ENCODE results near the gene MAPK12. TPM values are rescaled to one million over a fixed set of nuclear protein-coding genes. Genes with fewer than 3 reads are reported as not detected.
"Not testable (repeated sequence)": the region's sequence is repeated elsewhere in the genome, so short reads cannot be mapped to it uniquely, and the experiment has no call there.

MAPK12 gene
- total RNA-seq, 1 experiment from 2014 or later = 54.4 TPM

DNA sequence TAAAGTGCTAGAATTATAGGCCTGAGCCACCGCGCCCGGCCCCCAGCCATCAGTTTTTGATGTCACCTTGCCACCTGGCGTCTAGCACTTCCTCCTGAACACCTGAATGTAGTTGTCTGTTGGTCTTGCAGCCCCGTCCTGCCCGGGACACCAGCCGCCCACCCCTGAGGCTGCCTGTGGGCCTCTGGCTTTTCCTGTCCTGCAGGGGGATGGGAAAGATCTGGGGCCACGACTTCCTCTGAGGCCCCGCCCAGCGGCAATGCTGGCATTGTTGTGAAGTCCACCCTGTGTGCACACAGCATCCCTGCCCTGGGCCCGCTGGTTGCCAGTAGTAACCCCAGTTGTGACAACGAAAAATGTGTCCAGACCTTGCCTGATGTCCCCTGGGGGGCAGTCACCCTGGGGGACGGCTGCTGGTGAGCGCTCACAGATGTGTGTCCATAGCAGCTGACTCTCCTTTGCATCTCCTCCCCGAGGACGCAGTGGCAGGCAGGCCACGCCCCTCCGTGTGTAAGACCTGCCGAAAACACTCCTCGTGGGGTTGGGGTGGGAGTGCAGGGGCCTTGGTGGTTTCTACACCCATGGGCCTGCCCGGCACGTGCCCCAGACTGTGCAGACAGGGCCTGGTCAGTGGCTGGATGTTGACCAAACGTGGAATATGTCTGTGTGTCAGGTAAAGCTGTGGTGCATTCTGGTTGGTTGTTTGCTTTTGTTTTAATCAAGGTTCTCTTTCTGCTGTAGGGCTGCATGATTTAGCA is 53.9 kb downstream of the MAPK12 start:
- DNase-seq = no peak

DNA sequence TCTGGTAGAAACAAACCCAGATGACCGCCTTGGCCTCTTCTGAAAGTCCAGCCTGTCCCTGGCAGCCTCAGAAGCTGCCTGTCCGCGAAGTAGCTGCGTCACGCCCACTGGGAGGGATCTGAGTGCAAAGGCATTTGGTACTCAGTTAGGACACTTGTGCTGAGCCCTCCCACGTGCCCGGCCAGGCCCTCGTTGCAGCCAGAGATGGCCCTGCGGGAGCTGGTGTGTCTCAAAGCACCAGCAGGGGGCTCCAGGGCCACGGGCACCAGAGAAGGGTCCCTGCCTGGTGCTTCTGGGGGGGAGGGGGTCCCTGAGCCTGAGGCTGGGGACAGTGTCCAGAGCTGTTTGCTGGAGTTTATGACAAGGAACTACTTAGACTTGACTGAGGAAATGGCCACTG is 54.9 kb downstream of the MAPK12 start:
- no peak for DNase-seq
- Histone ChIP-seq H3K27me3 (no peaks in the 10 kb centered on the region), H3K4me3 (no peak overlapping the region), H3K9me3 (no peaks in the 10 kb centered on the region), H3K36me3 (peaks cover 58% of the 10 kb centered on the region)

More for the DNA sequence above, 53.9 kb downstream of the MAPK12 start:
- Histone ChIP-seq H3K27me3 (no peaks in the 10 kb centered on the region), H3K36me3 (peaks cover 61% of the 10 kb centered on the region), H3K9me3 (no peaks in the 10 kb centered on the region), H3K4me3 (no peak overlapping the region)

DNA sequence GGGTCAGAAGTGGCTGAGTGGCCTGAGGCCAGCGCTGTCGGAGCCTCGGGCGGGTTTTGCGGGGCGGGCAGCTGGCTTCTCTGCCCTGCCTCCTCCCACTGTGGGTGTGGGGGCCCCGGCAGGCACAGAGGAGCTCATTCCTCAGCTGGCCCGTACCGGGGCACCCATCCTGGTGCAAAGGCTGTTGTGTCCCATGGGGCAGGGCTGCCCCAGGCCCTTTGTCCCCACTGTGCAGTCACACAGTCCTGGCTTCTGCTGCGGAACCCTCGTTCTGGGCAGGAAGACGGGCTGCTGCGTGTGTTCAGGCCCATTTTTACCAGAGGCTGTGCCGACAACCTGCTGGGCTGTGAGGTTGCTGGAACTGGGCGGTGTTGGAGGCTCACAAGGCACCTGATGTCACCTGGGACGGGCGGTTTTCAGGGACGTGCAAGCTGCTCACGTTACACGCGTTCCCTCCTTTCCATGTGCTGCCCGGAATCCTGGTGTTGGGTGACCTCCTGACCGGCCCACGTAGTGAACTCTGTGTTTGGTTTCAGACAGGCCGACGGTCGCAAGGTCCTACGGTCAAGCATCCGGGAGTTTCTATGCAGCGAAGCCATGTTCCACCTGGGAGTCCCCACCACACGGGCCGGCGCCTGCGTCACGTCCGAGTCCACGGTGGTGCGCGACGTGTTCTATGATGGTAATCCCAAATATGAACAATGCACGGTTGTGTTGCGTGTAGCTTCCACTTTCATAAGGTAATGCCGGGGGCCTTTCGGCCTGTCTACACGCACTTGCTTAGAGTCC is 55.5 kb downstream of the MAPK12 start:
- DNase-seq = no peak
- H3K27me3 ChIP-seq = no peaks in the 10 kb centered on the region

DNA sequence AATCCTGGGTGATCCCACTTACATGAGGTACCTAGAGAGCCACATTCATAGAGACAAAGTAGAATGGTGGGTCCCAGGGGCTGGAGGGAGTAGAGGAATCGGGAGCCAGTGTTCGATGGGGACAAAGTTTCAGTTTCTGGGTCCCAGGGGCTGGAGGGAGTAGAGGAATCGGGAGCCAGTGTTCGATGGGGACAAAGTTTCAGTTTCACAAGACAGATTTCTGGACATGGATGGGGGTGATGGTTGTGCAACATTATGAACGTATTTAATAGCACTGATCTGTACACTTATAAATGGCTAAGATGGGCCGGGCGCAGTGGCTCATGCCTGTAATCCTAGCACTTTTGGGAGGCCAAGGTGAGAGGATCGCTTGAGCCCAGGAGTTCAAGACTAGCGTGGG is 56.5 kb downstream of the MAPK12 start:
- not testable (repeated sequence) for H3K9me3 ChIP-seq, H3K4me3 ChIP-seq, DNase-seq, H3K27me3 ChIP-seq
- H3K36me3 ChIP-seq = peaks cover 46% of the 10 kb centered on the region

More for the DNA sequence above, 55.5 kb downstream of the MAPK12 start:
- Histone ChIP-seq H3K4me3 (no peak overlapping the region), H3K36me3 (peaks cover 54% of the 10 kb centered on the region), H3K9me3 (no peaks in the 10 kb centered on the region)

DNA sequence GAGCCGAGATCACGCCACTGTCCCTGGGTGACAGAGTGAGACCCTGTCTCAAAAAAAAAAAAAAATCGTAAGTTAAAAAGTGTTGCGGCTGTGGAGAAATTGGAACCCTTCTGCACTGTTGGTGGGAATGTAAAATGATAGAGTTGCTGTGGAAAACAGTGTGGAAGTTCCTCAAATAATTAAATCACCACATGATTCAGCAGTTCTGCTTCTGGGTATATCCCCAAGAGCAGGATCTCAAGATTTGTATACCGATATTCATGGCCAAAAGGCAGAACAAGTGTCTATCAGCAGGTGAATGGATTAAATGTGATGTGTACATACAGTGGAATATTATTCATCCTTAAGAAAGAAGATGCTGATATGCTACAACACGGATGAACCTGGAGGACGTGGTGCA is 56.9 kb downstream of the MAPK12 start:
- no peak for DNase-seq
- H3K9me3 ChIP-seq = no peaks in the 10 kb centered on the region
- H3K4me3 ChIP-seq = no peak overlapping the region
- peaks cover 46% of the 10 kb centered on the region for H3K36me3 ChIP-seq
- H3K27me3 ChIP-seq = no peaks in the 10 kb centered on the region

DNA sequence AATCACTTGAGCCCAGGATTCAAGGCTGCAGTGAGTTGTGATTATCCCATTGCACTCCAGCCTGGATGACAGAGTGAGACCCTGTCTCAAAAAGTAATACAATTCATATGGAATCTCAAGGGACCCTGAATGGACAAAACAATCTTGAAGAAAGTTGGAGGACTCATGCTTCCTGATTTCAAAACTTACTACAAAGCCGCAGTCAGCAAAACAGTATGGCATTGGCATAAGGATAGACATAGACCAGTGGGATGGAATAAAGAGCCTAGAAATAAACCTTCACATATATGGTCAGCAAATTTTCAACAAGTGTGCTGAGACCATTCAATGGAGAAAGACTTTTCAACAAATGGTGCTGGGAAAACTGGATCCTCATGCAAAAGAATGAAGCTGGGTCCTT is 58.2 kb downstream of the MAPK12 start:
- Histone ChIP-seq H3K36me3 (peaks cover 46% of the 10 kb centered on the region), H3K27me3 (no peaks in the 10 kb centered on the region), H3K4me3 (no peak overlapping the region), H3K9me3 (no peaks in the 10 kb centered on the region)
- DNase-seq = no peak

Other genes with a start within 250 kb of the MAPK12 start
- not detected in 2 replicates for gene IL17REL, start 248.9 kb downstream of the MAPK12 start, total RNA-seq (2014; rRNA removed; shearing (Covaris generic); ENCODE audit: low replicate concordance)
- gene TTLL8, start 203.4 kb downstream of the MAPK12 start, total RNA-seq (2014; rRNA removed; shearing (Covaris generic); ENCODE audit: low replicate concordance) = not detected in 2 replicates
- not detected in 2 replicates for gene MLC1, start 176.3 kb downstream of the MAPK12 start, total RNA-seq (2014; rRNA removed; shearing (Covaris generic); ENCODE audit: low replicate concordance)
- gene MOV10L1, start 171.7 kb downstream of the MAPK12 start, total RNA-seq (2014; rRNA removed; shearing (Covaris generic); ENCODE audit: low replicate concordance) = not detected in 2 replicates
- 0.12 and 0.79 TPM in 2 replicates for gene PANX2, start 91.0 kb downstream of the MAPK12 start, total RNA-seq (2014; rRNA removed; shearing (Covaris generic); ENCODE audit: low replicate concordance)
- gene TRABD, start 75.8 kb downstream of the MAPK12 start, total RNA-seq (2014; rRNA removed; shearing (Covaris generic); ENCODE audit: low replicate concordance) = 38.8 and 49.9 TPM in 2 replicates
- gene SELENOO, start 60.7 kb downstream of the MAPK12 start, total RNA-seq (2014; rRNA removed; shearing (Covaris generic); ENCODE audit: low replicate concordance) = 6.5 and 13.8 TPM in 2 replicates
- gene TUBGCP6, start 16.7 kb downstream of the MAPK12 start, total RNA-seq (2014; rRNA removed; shearing (Covaris generic); ENCODE audit: low replicate concordance) = 11.8 and 17.2 TPM in 2 replicates
- gene HDAC10, start 10.4 kb downstream of the MAPK12 start, total RNA-seq (2014; rRNA removed; shearing (Covaris generic); ENCODE audit: low replicate concordance) = 8.5 and 21.5 TPM in 2 replicates
- gene MAPK11, start 8.7 kb upstream of the MAPK12 start, total RNA-seq (2014; rRNA removed; shearing (Covaris generic); ENCODE audit: low replicate concordance) = 15.0 and 27.8 TPM in 2 replicates
- 65.6 and 80.7 TPM in 2 replicates for gene PLXNB2, start 46.0 kb upstream of the MAPK12 start, total RNA-seq (2014; rRNA removed; shearing (Covaris generic); ENCODE audit: low replicate concordance)
- 0.15 and 0.46 TPM in 2 replicates for gene DENND6B, start 65.3 kb upstream of the MAPK12 start, total RNA-seq (2014; rRNA removed; shearing (Covaris generic); ENCODE audit: low replicate concordance)
- gene PPP6R2, start 81.6 kb upstream of the MAPK12 start, total RNA-seq (2014; rRNA removed; shearing (Covaris generic); ENCODE audit: low replicate concordance) = 31.0 and 37.4 TPM in 2 replicates
- 38.7 and 66.1 TPM in 2 replicates for gene SBF1, start 213.4 kb upstream of the MAPK12 start, total RNA-seq (2014; rRNA removed; shearing (Covaris generic); ENCODE audit: low replicate concordance)
- gene ADM2, start 219.9 kb upstream of the MAPK12 start, total RNA-seq (2014; rRNA removed; shearing (Covaris generic); ENCODE audit: low replicate concordance) = 2.2 and 6.9 TPM in 2 replicates
- gene MIOX, start 225.2 kb upstream of the MAPK12 start, total RNA-seq (2014; rRNA removed; shearing (Covaris generic); ENCODE audit: low replicate concordance) = 0.35 TPM in 1 of 2 replicates, not detected in the other
- gene LMF2, start 246.0 kb upstream of the MAPK12 start, total RNA-seq (2014; rRNA removed; shearing (Covaris generic); ENCODE audit: low replicate concordance) = 23.0 and 30.3 TPM in 2 replicates
- gene NCAPH2, start 246.5 kb upstream of the MAPK12 start, total RNA-seq (2014; rRNA removed; shearing (Covaris generic); ENCODE audit: low replicate concordance) = 68.0 and 102 TPM in 2 replicates

All from MG63 (cell line).